Natural killer cell (primary cell): ENCODE results near the gene CMPK1. TPM values are rescaled to one million over a fixed set of nuclear protein-coding genes. Genes with fewer than 3 reads are reported as not detected.

ENCODE experiments used
- ATAC-seq, 3 donors: fragments of 150-1000 bp in 2 of 3; fragments of 200-7000 bp in 1 of 3; cut with Tn5 transposase; 1 replicate in 1 of 3; 2 replicates in 2 of 3; pipeline ENCODE4 v1.10.0; 2021; ENCODE audit warnings: mild to moderate bottlenecking in 2 of 3, moderate library complexity in 2 of 3
- DNase-seq, 2 donors: peaks; one replicate each; pipeline versions ENCODE4 v3.0.0 to v3.0.0-alpha.2; 2013 to 2021; ENCODE audit warnings: mixed read lengths in 1 of 2
- H3K27ac ChIP-seq: one replicate; pipeline ENCODE4 v1.5.1; 2013; ENCODE audit warnings: mild to moderate bottlenecking, low read length
- H3K27me3 ChIP-seq: one replicate; pipeline ENCODE4 v1.6.1; 2013; ENCODE audit warnings: low read length; ENCODE audit not compliant: control insufficient read depth, insufficient read depth
- H3K36me3 ChIP-seq: one replicate; pipeline ENCODE4 v1.6.1; 2013; ENCODE audit warnings: low read length; ENCODE audit not compliant: control insufficient read depth, insufficient read depth
- H3K4me1 ChIP-seq: one replicate; pipeline ENCODE4 v1.6.1; 2013; ENCODE audit warnings: low read length; ENCODE audit not compliant: control insufficient read depth, insufficient read depth
- H3K4me3 ChIP-seq: one replicate; pipeline ENCODE4 v1.5.1; 2013; ENCODE audit warnings: low read length
- H3K9me3 ChIP-seq: one replicate; pipeline ENCODE4 v1.6.1; 2013; ENCODE audit warnings: low read length; ENCODE audit not compliant: control insufficient read depth, insufficient read depth
- H3K27ac Mint-ChIP-seq, 2 donors: one replicate each; pipeline ENCODE4 v1.8.0; 2022; ENCODE audit warnings: mild to moderate bottlenecking in 2 of 2, mixed read lengths in 2 of 2, moderate library complexity in 1 of 2
- H3K27me3 Mint-ChIP-seq, 2 donors: one replicate each; pipeline ENCODE4 v1.8.0; 2022; ENCODE audit warnings: low read depth in 2 of 2, mixed read lengths in 2 of 2
- H3K36me3 Mint-ChIP-seq: one replicate; pipeline ENCODE4 v1.8.0; 2022; ENCODE audit warnings: mixed read lengths
- H3K4me1 Mint-ChIP-seq, 2 donors: one replicate each; pipeline ENCODE4 v1.8.0; 2022; ENCODE audit warnings: mixed read lengths in 2 of 2
- H3K4me3 Mint-ChIP-seq: one replicate; pipeline ENCODE4 v1.8.0; 2022; ENCODE audit warnings: mild to moderate bottlenecking, moderate library complexity, mixed read lengths
- H3K9me3 Mint-ChIP-seq, 2 donors: one replicate each; pipeline ENCODE4 v1.8.0; 2022; ENCODE audit warnings: mixed read lengths in 2 of 2
- CTCF ChIP-seq: fragments of 200-600 bp; IDR thresholded peaks from one replicate; pipeline ENCODE4 v1.8.0; 2022; ENCODE audit warnings: antibody characterized with exemption
- WGBS: methylation state at CpG from one replicate; pipeline ENCODE4 v1.1.7; 2013; ENCODE audit warnings: missing lambda C conversion rate; ENCODE audit not compliant: insufficient coverage; 5-methylcytosine and 5-hydroxymethylcytosine counted together
- intact Hi-C: fragments of 100-400 bp; cut with micrococcal nuclease; formaldehyde crosslinking; loops from one replicate; pipeline ENCODE4 v1.14.2; 2022
- total RNA-seq, 4 donors: library from RNA; stranded (reverse); fragments of 120-200 nt in 1 of 4; gene quantifications; one replicate each; pipeline versions ENCODE4 v1.2.3 to v1.2.4, GENCODE V29; 2013 to 2022

CMPK1 gene
- total RNA-seq, 3 donors from 2014 or later (not counting 1 experiment from before 2014, with no cell fraction given): 70.6 to 76.1 (median 74.1) TPM

- TF ChIP-seq CTCF: no peak
- no peaks in the 10 kb centered on the region for H3K4me1 Mint-ChIP-seq
- H3K9me3 Mint-ChIP-seq: no peaks in the 10 kb centered on the region
- Histone ChIP-seq H3K27me3 (no peaks in the 10 kb centered on the region), H3K4me1 (no peaks in the 10 kb centered on the region), H3K4me3 (no peak overlapping the region), H3K27ac (no peak overlapping the region), H3K9me3 (no peaks in the 10 kb centered on the region), H3K36me3 (no peaks in the 10 kb centered on the region)
- peaks cover 5 to 13% of the 10 kb centered on the region in 2 donors for H3K27me3 Mint-ChIP-seq
- DNase-seq: no peak
- intact Hi-C loops: no loop called here
- no peak overlapping the region for H3K27ac Mint-ChIP-seq
- ATAC-seq: no peak
- 86% methylated on average over 6 of the region's 6 CpGs for WGBS
- H3K36me3 Mint-ChIP-seq: no peaks in the 10 kb centered on the region
- no peak overlapping the region for H3K4me3 Mint-ChIP-seq
Measured at GRCh38 chr1:47396671-47397196, 63.1 kb downstream of the CMPK1 start.

GRCh38 chr1:47399138-47399845 lies 65.7 kb downstream of the CMPK1 start:
- H3K36me3 ChIP-seq: no peaks in the 10 kb centered on the region
- Mint-ChIP-seq H3K36me3 (no peaks in the 10 kb centered on the region), H3K9me3 (no peaks in the 10 kb centered on the region), H3K4me1 (no peaks in the 10 kb centered on the region), H3K27ac (no peak overlapping the region), H3K27me3 (peaks cover 5 to 7% of the 10 kb centered on the region in 2 donors), H3K4me3 (no peak overlapping the region)
- no peak overlapping the region for H3K4me3 ChIP-seq
- H3K9me3 ChIP-seq: no peaks in the 10 kb centered on the region
- DNase-seq: no peak
- intact Hi-C loops: no loop called here
- 82% methylated on average over 2 of the region's 4 CpGs for WGBS
- H3K27me3 ChIP-seq: no peaks in the 10 kb centered on the region
- no peak overlapping the region for H3K27ac ChIP-seq
- H3K4me1 ChIP-seq: no peaks in the 10 kb centered on the region
- no peak for TF ChIP-seq CTCF
- ATAC-seq: no peak

GRCh38 chr1:47399846-47400155 lies 66.2 kb downstream of the CMPK1 start:
- no peak for ATAC-seq
- peaks cover 5 to 6% of the 10 kb centered on the region in 2 donors for H3K27me3 Mint-ChIP-seq

More at GRCh38 chr1:47399846-47400155, 66.2 kb downstream of the CMPK1 start:
- Mint-ChIP-seq H3K4me1 (no peaks in the 10 kb centered on the region), H3K4me3 (no peak overlapping the region), H3K27ac (no peak overlapping the region), H3K36me3 (no peaks in the 10 kb centered on the region), H3K9me3 (no peaks in the 10 kb centered on the region)
- no peak for TF ChIP-seq CTCF
- Histone ChIP-seq H3K9me3 (no peaks in the 10 kb centered on the region), H3K27ac (no peak overlapping the region), H3K27me3 (no peaks in the 10 kb centered on the region), H3K4me3 (no peak overlapping the region), H3K36me3 (no peaks in the 10 kb centered on the region), H3K4me1 (no peaks in the 10 kb centered on the region)
- DNase-seq: no peak
- WGBS: 95% methylated on average over 4 of the region's 4 CpGs
- intact Hi-C loops: no loop called here
